ENCODE data around the gene IGFBPL1.
"Not testable (repeated sequence)": the region's sequence is repeated elsewhere in the genome, so short reads cannot be mapped to it uniquely, and the experiment has no call there.

The IGFBPL1 gene

GRCh38 chr9:38428062-38428461, 3.8 kb upstream of the IGFBPL1 start:
- DNase-seq = no peak

- DNase-seq = no peak
These were observed 664 bp upstream of the IGFBPL1 start for GRCh38 chr9:38424918-38425317.

GRCh38 chr9:38423273-38423972, 831 bp downstream of the IGFBPL1 start:
- no peak for DNase-seq

GRCh38 chr9:38422555-38423260, 1.5 kb downstream of the IGFBPL1 start:
- DNase-seq = no peak

- no peak for DNase-seq
These were observed 2.6 kb downstream of the IGFBPL1 start for GRCh38 chr9:38421498-38422211.

- no peak for DNase-seq
These were observed 5.1 kb downstream of the IGFBPL1 start for GRCh38 chr9:38419181-38419580.

GRCh38 chr9:38418366-38418765, 5.9 kb downstream of the IGFBPL1 start:
- no peak for DNase-seq

GRCh38 chr9:38417003-38417945, 7.0 kb downstream of the IGFBPL1 start:
- DNase-seq = no peak

- DNase-seq = no peak
These were observed 7.8 kb downstream of the IGFBPL1 start for GRCh38 chr9:38416461-38416860.

- no peak for DNase-seq
These were observed 8.4 kb downstream of the IGFBPL1 start for GRCh38 chr9:38415856-38416255.

- DNase-seq = no peak
These were observed 10.1 kb downstream of the IGFBPL1 start for GRCh38 chr9:38414040-38414723.

GRCh38 chr9:38413283-38413682, 11.0 kb downstream of the IGFBPL1 start:
- no peak for DNase-seq

GRCh38 chr9:38412751-38413150, 11.5 kb downstream of the IGFBPL1 start:
- no peak for DNase-seq

- DNase-seq = no peak
These were observed 15.5 kb downstream of the IGFBPL1 start for GRCh38 chr9:38408719-38409118.

GRCh38 chr9:38406476-38407186, 17.6 kb downstream of the IGFBPL1 start:
- no peak for DNase-seq

- DNase-seq = no peak
These were observed 18.5 kb downstream of the IGFBPL1 start for GRCh38 chr9:38405785-38406184.

GRCh38 chr9:38404314-38404713, 19.9 kb downstream of the IGFBPL1 start:
- DNase-seq = no peak

GRCh38 chr9:38401994-38402393, 22.3 kb downstream of the IGFBPL1 start:
- DNase-seq = no peak

GRCh38 chr9:38399191-38399590, 25.1 kb downstream of the IGFBPL1 start:
- DNase-seq = not testable (repeated sequence)

- DNase-seq = no peak
These were observed 27.9 kb downstream of the IGFBPL1 start for GRCh38 chr9:38396371-38396671.

GRCh38 chr9:38395653-38396370, 28.4 kb downstream of the IGFBPL1 start:
- DNase-seq = no peak

Data from 8988T (cell line).